Astrocyte of the spinal cord (primary cell): Measurements from ENCODE around the gene KRT75.

Source experiments
- DNase-seq: peaks from one replicate; pipeline ENCODE4 v3.0.0; 2011; ENCODE audit warnings: low read depth, low spot score
- H3K4me3 ChIP-seq: 2 replicates; pipeline ENCODE4 v1.5.1; 2011; ENCODE audit warnings: low read depth, mild to moderate bottlenecking, low read length, moderate library complexity
- in situ Hi-C: cut with HindIII; loops from 2 replicates; pipeline ENCODE4 v1.10.0; 2017; ENCODE audit warnings: low sequenced_read_pairs
- TF ChIP-seq, protein P1 (sequence below): IDR thresholded peaks from 2 replicates; pipeline ENCODE4 v1.5.1; 2012; ENCODE audit warnings: low read depth, mild to moderate bottlenecking, low read length, inconsistent platforms

Gene KRT75

GRCh38 chr12:52464897-52465296 is 30.7 kb upstream of the KRT75 start:
- H3K4me3 ChIP-seq, result no peak overlapping the region
- TF ChIP-seq, protein P1, sequence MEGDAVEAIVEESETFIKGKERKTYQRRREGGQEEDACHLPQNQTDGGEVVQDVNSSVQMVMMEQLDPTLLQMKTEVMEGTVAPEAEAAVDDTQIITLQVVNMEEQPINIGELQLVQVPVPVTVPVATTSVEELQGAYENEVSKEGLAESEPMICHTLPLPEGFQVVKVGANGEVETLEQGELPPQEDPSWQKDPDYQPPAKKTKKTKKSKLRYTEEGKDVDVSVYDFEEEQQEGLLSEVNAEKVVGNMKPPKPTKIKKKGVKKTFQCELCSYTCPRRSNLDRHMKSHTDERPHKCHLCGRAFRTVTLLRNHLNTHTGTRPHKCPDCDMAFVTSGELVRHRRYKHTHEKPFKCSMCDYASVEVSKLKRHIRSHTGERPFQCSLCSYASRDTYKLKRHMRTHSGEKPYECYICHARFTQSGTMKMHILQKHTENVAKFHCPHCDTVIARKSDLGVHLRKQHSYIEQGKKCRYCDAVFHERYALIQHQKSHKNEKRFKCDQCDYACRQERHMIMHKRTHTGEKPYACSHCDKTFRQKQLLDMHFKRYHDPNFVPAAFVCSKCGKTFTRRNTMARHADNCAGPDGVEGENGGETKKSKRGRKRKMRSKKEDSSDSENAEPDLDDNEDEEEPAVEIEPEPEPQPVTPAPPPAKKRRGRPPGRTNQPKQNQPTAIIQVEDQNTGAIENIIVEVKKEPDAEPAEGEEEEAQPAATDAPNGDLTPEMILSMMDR, result no peak
- no peak for DNase-seq
- in situ Hi-C loops, result no loop called here

GRCh38 chr12:52461693-52462092 is 27.5 kb upstream of the KRT75 start:
- TF ChIP-seq, protein P1, result no peak
- H3K4me3 ChIP-seq, result no peak overlapping the region
- in situ Hi-C loops, result no loop called here
- DNase-seq, result no peak

DNA sequence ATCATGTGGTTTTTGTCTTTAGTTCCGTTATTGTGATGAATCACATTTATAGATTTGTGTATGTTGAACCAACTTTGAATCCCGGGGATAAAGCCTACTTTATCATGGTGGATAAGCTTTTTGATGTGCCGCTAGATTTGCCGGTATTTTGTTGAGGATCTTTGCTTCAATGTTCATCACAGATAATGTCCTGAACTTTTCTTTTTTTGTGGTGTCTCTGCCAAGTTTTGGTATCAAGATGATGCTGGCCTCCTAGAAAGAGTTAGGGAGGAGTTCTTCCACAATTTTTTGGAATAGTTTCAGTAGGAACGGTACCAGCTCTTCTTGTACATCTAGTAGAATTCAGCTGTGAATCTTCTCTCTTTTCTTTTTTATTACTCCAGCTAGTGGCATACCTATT is 24.7 kb upstream of the KRT75 start:
- TF ChIP-seq, protein P1, result no peak
- DNase-seq, result no peak
- no peak overlapping the region for H3K4me3 ChIP-seq
- in situ Hi-C loops, result no loop called here

DNA sequence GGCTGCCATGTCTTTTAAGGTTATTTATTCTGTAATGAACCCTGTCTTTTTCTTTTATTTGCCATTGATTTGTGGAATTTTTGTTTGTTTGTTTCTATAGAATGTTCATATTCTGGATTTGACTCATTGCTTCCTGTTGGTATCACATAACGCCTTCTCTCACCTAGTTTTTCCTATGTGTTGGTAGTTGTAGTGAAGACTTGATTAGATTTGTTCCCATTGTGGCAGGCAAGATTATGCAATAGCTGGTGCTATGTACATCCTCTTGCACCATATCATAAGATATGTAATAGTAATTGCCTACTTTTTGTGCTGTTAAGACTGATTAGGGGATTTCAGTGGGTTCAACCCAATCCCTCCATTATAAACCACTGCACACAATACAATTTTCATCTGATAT is 21.6 kb upstream of the KRT75 start:
- in situ Hi-C loops, result no loop called here
- TF ChIP-seq, protein P1, result no peak
- no peak overlapping the region for H3K4me3 ChIP-seq
- DNase-seq, result no peak

DNA sequence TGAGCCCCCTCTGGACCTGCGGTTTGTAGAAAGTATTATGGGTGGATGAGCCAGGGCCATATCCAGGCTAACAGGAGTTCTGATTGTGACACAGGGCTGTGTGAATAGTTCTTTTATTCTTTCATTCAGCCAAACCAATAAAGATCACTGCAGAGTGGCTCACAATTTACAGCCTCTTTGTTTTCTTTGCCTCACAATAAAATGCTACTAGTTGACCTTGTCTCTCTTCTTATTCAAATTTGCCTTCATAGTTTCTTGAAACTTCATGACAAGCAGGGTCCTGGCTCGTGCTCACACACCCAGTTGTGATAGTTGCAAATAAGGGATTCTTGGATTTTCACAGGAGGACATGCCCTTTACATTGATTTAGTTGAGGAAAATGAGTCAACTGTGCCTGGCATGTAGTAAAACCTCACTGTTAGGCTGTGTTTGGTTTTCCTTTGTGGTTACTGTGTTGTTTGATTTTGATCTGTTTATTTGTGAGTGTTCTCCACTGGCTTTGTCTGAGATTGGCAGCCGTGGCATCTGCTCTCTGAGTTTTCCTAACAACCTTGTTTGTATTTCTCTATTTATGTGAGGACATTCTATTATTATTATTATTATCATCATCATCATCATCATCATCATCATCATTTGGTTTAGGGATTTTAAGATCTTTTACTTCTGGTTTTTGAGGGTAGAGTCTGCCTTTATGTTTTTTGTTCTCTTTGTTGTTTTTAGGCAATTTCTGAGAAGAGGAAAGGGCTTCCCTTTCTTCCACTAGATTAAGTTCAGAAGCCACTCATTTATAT is 20.4 kb upstream of the KRT75 start:
- in situ Hi-C loops, result no loop called here
- H3K4me3 ChIP-seq, result no peak overlapping the region
- no peak for DNase-seq
- TF ChIP-seq, protein P1, result no peak

- TF ChIP-seq, protein P1, result no peak
- DNase-seq, result no peak
- H3K4me3 ChIP-seq, result no peak within 1 kb of the TSS
- in situ Hi-C loops, result no loop called here
Measured at GRCh38 chr12:52452101-52452500, 17.9 kb upstream of the KRT75 start, which contains the start of gene KRT6B. TSS of gene KRT6B (minus strand) at chr12:52452146. CDS start at chr12:52452078, 68 bp downstream.
